Loucy (cell line): ENCODE results near the gene FTCDNL1.

Experiments
- H2AFZ ChIP-seq: fragments of 200-600 bp; sonication (generic); 2 replicates; pipeline ENCODE4 v1.6.0; 2016; ENCODE audit warnings: antibody characterized with exemption, mild to moderate bottlenecking, low read length, moderate library complexity
- H3F3A ChIP-seq: fragments of 200-600 bp; 2 replicates; pipeline ENCODE4 v1.6.0; 2016; ENCODE audit warnings: antibody characterized with exemption, low read depth, mild to moderate bottlenecking
- H3K27me3 ChIP-seq: fragments of 200-600 bp; sonication (generic); 2 replicates; pipeline ENCODE4 v1.6.1; 2014; ENCODE audit warnings: low read length, mild to moderate bottlenecking; ENCODE audit not compliant: insufficient read depth, poor library complexity, severe bottlenecking
- H3K36me3 ChIP-seq: fragments of 200-600 bp; sonication (generic); 2 replicates; pipeline ENCODE4 v1.6.1; 2016; ENCODE audit warnings: low read length; ENCODE audit not compliant: insufficient read depth
- H3K4me1 ChIP-seq: fragments of 200-600 bp; sonication (generic); 2 replicates; pipeline ENCODE4 v1.5.1; 2014; ENCODE audit warnings: low read length, mild to moderate bottlenecking; ENCODE audit not compliant: insufficient read depth, poor library complexity, severe bottlenecking
- H3K4me2 ChIP-seq: fragments of 200-600 bp; sonication (generic); 2 replicates; pipeline ENCODE4 v1.6.0; 2014; ENCODE audit warnings: antibody characterized with exemption, low read length, low read depth, mild to moderate bottlenecking; ENCODE audit not compliant: poor library complexity, severe bottlenecking
- H3K4me3 ChIP-seq: fragments of 200-600 bp; sonication (generic); 2 replicates; pipeline ENCODE4 v1.5.1; 2014; ENCODE audit warnings: low read length, mild to moderate bottlenecking, mixed read lengths; ENCODE audit not compliant: poor library complexity, severe bottlenecking
- H3K79me2 ChIP-seq: fragments of 200-600 bp; sonication (generic); 2 replicates; pipeline ENCODE4 v1.6.1; 2014; ENCODE audit warnings: low read length; ENCODE audit not compliant: insufficient read depth
- H3K9ac ChIP-seq: fragments of 200-600 bp; sonication (generic); 2 replicates; pipeline ENCODE4 v1.6.0; 2014; ENCODE audit warnings: mild to moderate bottlenecking, low read depth, low read length, moderate library complexity; ENCODE audit not compliant: poor library complexity, severe bottlenecking
- H3K9me2 ChIP-seq: fragments of 200-600 bp; sonication (generic); replicated peaks from 2 replicates; pipeline ENCODE4 v1.6.1; 2016; ENCODE audit warnings: low read depth, low read length, mixed read lengths
- H3K9me3 ChIP-seq: fragments of 200-600 bp; sonication (generic); 2 replicates; pipeline ENCODE4 v1.6.1; 2014; ENCODE audit warnings: mild to moderate bottlenecking, antibody characterized with exemption, low read length, low read depth; ENCODE audit not compliant: insufficient read depth
- H4K20me1 ChIP-seq: fragments of 200-600 bp; sonication (generic); 2 replicates; pipeline ENCODE4 v1.6.0; 2014; ENCODE audit warnings: antibody characterized with exemption, low read length, mild to moderate bottlenecking; ENCODE audit not compliant: insufficient read depth, poor library complexity, severe bottlenecking
- CTCF ChIP-seq: fragments of 200-600 bp; sonication (generic); conservative IDR thresholded peaks from 2 replicates; pipeline ENCODE4 v1.5.1; 2014; ENCODE audit warnings: mild to moderate bottlenecking, antibody characterized with exemption, low read length
- EZH2phosphoT487 ChIP-seq: fragments of 200-600 bp; IDR thresholded peaks from 2 replicates; pipeline ENCODE4 v1.6.1; 2018; ENCODE audit warnings: antibody characterized with exemption, mild to moderate bottlenecking, moderate library complexity, borderline replicate concordance

The FTCDNL1 gene

GRCh38 chr2:199713746-199714145 is 137.2 kb downstream of the FTCDNL1 start:
- TF ChIP-seq CTCF (no peak), EZH2phosphoT487 (no peak)
- H3F3A ChIP-seq, result no peaks in the 10 kb centered on the region
- H3K4me2 ChIP-seq, result no peak overlapping the region
- no peaks in the 10 kb centered on the region for H3K4me1 ChIP-seq
- no peaks in the 10 kb centered on the region for H3K79me2 ChIP-seq
- no peak overlapping the region for H3K4me3 ChIP-seq
- H3K9me3 ChIP-seq, result no peaks in the 10 kb centered on the region
- no peak overlapping the region for H3K9ac ChIP-seq
- no peak overlapping the region for H2AFZ ChIP-seq
- no peaks in the 10 kb centered on the region for H4K20me1 ChIP-seq
- H3K27me3 ChIP-seq, result no peaks in the 10 kb centered on the region
- no peaks in the 10 kb centered on the region for H3K36me3 ChIP-seq
- H3K9me2 ChIP-seq, result no peaks in the 10 kb centered on the region

- H3K9me3 ChIP-seq, result no peaks in the 10 kb centered on the region
- no peaks in the 10 kb centered on the region for H3K27me3 ChIP-seq
- no peaks in the 10 kb centered on the region for H3K79me2 ChIP-seq
- H3K9me2 ChIP-seq, result no peaks in the 10 kb centered on the region
- H3K4me3 ChIP-seq, result no peak overlapping the region
- H3K4me2 ChIP-seq, result no peak overlapping the region
- no peaks in the 10 kb centered on the region for H3K4me1 ChIP-seq
- no peaks in the 10 kb centered on the region for H4K20me1 ChIP-seq
- TF ChIP-seq CTCF (no peak), EZH2phosphoT487 (no peak)
- H2AFZ ChIP-seq, result no peak overlapping the region
- H3K9ac ChIP-seq, result no peak overlapping the region
- no peaks in the 10 kb centered on the region for H3F3A ChIP-seq
- H3K36me3 ChIP-seq, result no peaks in the 10 kb centered on the region
These were observed 140.4 kb downstream of the FTCDNL1 start for GRCh38 chr2:199710551-199710950.
